HG03460 (cell line): ENCODE data around the gene BLM.
"Not testable (repeated sequence)": the region's sequence is repeated elsewhere in the genome, so short reads cannot be mapped to it uniquely, and the experiment has no call there.

Experiments
- ATAC-seq: cut with Tn5 transposase; IDR thresholded peaks from one replicate; pipeline ENCODE4 v1.9.1; 2021; ENCODE audit not compliant: unreplicated experiment

BLM gene

GRCh38 chr15:90819390-90819789, 102.2 kb downstream of the BLM start:
- no peak for ATAC-seq

DNA sequence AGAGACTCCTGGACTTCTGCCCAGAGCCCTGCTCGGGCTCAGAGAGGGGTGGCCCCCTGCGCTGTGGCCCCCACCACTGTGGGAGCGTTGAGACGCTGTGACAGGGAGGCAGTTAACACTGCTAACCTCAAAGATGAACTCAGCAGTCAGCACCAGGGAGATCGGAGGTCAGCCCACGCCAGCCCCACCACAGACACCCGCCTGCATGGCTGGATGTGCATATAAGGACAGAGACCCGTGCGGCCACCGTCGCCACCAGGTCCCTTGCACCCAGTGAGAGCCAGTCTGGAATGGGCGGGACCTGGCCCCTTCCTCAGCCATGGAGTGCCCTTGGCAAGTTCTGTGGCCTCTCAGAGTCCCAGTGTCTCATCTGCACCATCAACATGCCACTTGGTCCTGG, 102.7 kb downstream of the BLM start:
- no peak for ATAC-seq

DNA sequence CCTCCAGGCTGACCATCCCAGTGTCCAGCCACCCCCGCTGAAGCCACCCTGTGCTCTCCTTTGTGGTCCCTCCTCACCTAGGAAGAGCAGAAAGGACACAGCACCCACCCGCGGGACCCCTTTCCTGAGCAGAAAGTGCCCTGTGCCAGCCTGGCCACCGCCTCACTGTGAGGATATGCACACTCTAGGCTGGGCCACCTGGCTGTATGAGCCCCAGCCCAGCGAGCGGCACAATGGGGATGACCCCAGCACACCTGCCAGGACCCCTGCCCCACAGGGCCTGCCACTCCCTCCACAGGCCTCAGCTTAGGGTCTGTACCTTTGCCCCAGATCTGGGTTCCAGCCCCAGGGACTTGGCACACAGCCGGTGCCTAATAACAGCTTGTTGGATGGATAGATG, 103.3 kb downstream of the BLM start:
- no peak for ATAC-seq

GRCh38 chr15:90822204-90822955, 105.2 kb downstream of the BLM start:
- ATAC-seq, result no peak

GRCh38 chr15:90823455-90823974, 106.4 kb downstream of the BLM start:
- no peak for ATAC-seq

- not testable (repeated sequence) for ATAC-seq
Observed at GRCh38 chr15:90825115-90825899, 108.2 kb downstream of the BLM start.

GRCh38 chr15:90826206-90826885, 109.2 kb downstream of the BLM start:
- not testable (repeated sequence) for ATAC-seq

DNA sequence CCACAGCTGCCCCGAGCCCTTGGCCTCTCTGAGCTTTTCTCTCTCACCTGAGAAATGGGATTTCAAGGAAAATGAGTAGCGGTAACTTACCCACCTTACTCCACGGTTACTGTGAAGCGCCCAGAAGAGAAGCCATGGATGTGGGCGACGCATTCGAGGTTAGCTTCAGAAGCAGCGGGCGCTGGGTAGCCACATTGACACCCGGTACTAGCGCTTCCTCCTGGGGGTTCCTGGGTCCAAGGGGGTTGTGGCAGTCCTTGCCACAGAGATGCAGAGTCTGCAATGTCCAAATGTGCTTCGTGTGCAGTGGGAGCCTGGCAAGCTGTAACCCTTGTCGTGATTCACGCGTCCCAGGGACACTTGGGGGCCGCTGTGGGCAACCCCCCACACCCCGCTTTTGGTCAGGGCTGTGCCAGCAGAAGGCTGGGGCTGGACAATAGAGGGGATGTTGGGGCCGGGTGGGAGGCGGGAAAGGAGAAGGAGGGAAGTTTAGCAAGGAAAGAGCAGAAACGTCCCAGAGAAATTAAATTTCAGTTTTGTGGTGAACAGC, 109.8 kb downstream of the BLM start:
- ATAC-seq, result no peak

- ATAC-seq, result no peak
Observed at GRCh38 chr15:90828111-90828510, 111.0 kb downstream of the BLM start.

GRCh38 chr15:90829126-90829525, 112.0 kb downstream of the BLM start:
- no peak for ATAC-seq

DNA sequence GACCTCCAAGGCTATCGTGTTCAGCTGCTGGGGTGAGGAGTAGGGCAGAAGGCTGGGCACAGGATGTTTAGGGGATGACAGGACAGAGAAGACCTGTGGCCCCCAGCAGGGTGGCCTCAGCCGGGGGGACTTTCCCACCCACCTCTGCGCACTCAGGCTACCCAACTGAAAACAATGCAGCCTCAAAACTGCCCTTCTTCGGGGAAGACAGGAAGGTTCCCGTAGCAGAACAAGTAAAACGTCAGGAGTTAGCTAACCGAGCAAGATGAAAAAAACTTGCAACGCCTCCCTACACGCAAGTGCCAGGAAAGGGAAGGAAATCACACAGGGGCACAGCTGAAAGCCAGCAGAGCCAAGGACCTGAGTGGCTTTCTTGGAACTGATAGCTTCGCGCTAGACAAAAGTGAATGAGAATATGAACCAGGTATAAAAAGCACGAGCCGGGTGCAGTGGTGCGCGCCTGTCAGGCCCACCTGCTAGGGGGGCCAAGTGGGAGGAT, 112.8 kb downstream of the BLM start:
- ATAC-seq, result no peak

DNA sequence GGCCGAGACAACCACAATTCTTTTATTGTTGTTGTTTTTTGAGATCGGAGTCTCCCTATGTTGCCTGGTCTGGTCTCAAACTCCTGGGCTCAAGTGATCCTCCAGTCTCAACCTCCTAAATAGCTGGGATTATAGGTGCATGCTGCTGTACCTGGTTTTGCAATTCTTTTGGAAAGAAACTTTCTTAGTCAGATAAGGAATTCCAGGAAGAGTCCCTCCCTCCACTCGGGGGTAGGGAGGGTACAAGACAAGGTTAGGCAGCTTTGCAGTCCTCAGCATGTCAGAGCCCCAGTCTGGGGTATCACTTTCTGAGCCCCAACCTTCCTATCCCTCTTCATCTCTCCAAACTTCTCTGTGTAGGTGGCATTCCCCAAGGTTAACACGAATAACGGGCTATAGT, 117.5 kb downstream of the BLM start:
- no peak for ATAC-seq

- no peak for ATAC-seq
Observed at GRCh38 chr15:90836296-90836871, 119.2 kb downstream of the BLM start.

DNA sequence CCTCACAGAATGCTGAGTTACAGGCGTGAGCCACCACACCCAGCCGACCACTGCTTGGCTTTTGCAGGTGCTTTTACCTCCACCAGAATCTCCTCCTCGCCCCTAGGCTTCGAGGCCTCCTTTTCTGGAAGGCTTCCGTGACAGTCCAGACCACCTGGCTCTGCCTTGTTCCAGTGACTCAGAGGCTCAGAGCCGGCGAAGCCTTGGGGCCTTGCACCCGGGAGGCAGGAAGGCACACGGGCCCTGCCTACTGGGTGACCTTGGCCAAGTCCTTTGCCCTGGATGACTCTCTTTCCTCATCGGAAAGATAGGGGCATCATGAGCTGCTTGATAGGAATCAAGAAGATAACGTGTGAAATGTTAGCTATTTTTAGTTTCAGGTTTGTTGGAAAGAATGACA, 119.9 kb downstream of the BLM start:
- ATAC-seq, result no peak

- no peak for ATAC-seq
Observed at GRCh38 chr15:90838139-90838538, 121.0 kb downstream of the BLM start.

DNA sequence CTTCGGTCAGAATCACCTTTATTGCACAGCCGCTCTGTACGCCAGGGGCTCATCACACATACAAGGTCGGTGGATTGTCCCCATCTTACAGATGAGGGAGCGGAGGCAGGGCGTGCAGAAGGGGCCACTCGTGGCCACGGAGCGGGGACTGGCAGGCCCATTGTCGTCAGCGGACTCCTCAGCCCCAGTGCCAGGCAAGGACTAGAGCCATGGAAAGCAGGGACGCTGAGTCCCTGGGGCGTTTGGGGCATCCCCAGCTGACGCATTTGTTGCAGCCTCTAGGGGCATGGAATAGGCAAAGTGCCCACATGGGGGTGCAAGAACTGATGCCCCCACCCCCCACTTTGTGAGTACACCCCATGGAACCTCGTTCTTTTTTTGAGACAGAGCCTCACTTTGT, 121.4 kb downstream of the BLM start:
- ATAC-seq, result no peak

GRCh38 chr15:90839187-90840071, 122.3 kb downstream of the BLM start:
- peak; percentile 76 for ATAC-seq

GRCh38 chr15:90840157-90840855, 123.2 kb downstream of the BLM start:
- ATAC-seq, result no peak

DNA sequence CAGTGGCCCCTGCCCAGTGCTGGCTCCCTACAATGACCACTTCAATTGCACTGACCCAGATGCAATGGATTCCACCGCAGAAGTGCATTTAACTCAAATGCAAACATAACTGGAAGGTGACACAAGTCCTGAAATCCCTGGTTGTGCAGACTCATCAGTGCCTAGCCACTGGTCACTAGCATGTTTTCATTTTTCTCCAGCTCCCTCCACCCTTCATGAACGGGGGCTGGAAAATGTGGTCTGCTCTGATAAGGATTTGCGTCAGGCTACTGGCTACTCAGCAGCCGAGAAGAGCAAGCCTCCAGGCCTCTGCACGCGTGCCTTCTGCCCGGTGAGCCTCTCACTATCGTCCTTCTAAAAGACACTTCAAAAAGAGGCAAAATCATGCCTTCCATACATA, 123.8 kb downstream of the BLM start:
- no peak for ATAC-seq
